NCI-H2081 treated with DMSO at 0.1 percent for 48 hours (cell line): ENCODE measurements around the gene NDUFC1.
"Not testable (repeated sequence)": the region's sequence is repeated elsewhere in the genome, so short reads cannot be mapped to it uniquely, and the experiment has no call there.

Source experiments
- DNase-seq: peaks from one replicate; lab custom pipeline; 2025; lab: John Stamatoyannopoulos, UW

Gene NDUFC1

DNA sequence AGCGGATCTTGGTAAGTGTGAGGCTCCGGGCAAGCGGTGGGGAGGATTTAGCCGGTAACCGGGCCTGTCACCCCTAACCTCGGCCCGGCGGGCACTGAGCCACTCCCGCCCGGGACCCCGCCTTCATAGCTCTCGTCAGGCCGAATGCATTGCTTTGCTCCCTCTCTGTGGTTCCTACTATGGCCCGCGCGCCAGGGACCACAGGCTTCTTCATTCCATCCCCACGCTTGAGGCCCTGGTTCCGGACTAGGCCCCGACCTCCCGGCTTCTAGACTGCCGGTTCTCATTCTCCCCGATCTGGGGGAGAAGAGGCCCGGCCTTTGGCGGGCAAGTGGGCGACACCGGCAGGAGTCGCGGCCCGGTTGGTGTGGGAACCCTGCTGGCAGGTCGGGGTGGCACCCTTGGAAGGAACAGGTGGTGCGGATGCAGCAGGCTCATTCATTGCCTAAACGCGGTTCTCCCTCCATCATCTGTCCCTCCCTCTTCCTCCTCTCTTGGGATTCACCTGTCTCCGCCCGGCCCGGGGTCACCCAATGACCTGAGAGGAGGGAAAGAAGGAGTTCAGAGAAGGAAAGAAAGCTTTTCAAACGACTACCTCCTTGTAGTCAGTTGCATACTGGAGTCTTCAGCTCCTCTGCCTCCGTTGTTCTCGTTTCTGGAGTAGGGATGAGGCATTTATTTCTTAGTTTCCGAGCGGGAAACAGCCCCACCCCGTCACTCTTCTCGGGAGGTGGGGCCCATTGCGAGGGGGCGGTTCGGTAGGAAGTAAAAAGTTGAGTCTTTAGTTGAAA is at the start of gene NDUFC1:
Gene NDUFC1 (minus strand): TSS at position 657 of the 791 bp plus-strand sequence. CDS start 6,679 bp downstream, outside the sequence.
- no peak for DNase-seq

DNA sequence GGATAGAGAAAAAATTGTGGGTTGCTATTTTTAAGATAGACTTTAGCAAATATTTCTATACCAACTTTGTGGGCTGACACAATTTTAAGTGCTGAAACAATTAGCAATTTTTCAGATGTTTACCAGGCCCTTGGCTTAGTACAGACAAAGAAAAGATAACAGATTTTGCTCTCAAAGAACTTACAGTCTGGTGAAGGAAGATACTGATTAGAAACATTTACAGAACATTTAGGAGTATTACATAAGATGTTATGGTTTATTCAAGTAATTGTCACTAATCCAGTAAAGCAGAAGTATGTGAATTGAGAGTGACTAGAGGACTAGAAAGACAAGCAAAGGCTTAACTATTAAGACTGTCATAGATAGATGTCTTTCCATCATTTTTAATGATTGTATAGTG is 35.3 kb upstream of the NDUFC1 start:
- DNase-seq: no peak

DNA sequence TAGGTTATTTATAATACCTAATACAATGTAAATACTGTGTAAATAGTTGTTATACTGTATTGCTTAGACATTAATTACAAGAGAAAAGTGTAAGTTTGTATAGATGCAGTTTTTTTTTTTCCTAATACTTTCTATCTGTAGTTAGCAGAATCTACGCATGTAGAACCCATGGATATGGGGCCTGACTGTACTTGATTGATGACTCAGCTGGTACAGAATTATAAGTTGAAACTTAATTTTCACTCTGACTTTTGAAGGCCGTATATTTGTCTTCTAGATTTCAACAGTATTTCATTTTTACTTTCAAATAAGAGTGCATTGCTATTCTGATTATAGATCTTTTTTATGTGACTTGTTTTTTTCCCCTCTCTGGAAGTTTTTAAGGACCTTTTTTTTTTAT is 30.8 kb upstream of the NDUFC1 start:
- no peak for DNase-seq

DNA sequence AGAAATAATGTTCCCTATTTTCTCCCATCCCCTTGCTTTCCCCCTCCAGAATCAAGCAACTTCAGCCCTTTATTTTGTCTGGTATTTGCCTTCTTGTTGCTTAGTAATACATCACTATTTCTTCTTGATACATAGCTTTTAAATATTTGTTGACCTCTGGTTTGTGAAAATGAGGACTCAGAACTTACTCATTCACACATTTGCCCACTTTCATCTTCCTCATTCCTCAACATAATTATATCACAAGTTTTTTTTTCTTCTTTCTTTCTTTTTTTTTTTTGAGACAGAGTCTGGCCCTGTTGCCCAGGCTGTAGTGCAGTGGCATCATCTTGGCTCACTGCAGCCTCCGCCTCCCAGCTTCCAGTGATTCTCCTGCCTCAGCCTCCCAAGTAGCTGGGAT is 28.9 kb upstream of the NDUFC1 start:
- DNase-seq: no peak

DNA sequence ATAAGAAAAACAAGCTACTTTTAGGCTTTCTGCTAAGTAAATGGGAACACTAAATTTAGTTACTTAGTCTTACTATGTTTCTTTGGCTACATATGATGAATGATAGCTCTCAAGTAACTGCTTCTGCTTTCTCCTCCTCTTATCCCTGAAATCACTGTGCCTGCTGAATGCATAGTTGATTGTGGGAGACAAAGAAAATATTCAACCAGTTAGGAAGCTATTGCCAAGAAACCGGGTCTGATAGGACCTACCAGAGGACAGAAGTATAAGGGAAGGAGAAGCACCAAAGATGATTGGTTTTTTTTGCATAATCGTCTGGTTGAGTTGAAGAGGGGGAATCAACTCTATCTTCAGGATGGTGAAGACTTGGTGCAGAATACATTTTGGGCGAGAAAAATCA is 28.0 kb upstream of the NDUFC1 start:
- DNase-seq: no peak

DNA sequence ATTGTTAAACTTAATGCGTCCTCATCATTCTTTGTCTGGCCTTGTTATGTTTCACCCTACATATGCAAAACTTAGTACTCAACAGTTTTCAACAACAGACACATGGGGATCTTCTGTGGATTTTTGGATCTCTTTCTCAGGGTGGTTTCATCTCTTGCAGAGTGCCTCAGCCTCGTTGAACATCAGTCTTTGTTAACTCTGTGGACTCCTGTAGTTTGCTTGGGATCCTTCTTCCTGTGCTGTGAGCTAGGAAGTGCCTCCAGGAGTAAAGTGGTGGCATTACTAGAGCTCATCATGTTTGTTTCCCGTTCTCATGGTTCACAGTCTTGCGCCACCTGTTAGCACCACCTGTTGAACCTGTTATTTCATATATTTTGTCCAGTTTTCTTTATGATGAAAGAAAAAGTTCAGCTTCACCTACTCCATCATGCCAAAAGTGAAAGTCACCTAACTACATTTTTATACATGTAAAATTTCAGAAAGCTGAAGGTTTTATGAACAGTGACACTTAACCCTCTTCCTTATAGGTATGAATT is 27.5 kb upstream of the NDUFC1 start:
- no peak for DNase-seq

DNA sequence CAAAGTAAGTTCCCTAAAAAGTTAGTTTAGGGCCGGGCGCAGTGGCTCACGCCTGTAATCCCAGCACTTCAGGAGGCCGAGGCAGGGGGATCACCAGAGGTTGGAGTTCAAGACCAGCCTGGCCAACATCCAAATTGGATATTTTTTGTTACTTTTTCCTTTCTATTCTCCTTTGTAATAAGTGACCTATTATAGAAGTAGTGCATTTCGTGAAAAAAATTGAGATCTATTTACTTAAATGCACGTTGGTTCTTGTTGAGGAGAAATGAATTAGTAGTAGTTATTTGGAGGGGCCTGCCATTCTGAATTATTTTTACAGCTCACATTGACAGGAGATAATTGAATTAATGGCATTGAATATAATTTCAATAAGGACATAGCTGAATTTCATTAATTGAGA is 22.3 kb upstream of the NDUFC1 start:
- no peak for DNase-seq

DNA sequence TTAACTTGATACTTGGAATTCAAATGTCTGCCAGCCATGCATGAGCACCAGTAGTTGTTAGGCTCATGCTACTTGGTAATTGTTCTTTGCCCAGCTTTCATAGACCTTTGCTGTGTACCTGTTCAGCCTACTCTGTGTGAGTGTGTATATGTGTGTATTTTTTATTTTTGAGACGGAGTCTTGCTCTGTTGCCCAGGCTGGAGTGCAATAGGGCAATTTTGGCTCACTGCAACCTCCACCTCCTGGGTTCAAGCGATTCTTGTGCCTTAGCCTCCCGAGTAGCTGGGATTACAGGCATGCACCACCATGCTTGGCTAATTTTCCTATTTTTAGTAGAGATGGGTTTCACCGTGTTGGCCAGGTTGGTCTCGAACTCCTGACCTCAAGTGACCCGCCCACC is 20.3 kb upstream of the NDUFC1 start:
- not testable (repeated sequence) for DNase-seq

DNA sequence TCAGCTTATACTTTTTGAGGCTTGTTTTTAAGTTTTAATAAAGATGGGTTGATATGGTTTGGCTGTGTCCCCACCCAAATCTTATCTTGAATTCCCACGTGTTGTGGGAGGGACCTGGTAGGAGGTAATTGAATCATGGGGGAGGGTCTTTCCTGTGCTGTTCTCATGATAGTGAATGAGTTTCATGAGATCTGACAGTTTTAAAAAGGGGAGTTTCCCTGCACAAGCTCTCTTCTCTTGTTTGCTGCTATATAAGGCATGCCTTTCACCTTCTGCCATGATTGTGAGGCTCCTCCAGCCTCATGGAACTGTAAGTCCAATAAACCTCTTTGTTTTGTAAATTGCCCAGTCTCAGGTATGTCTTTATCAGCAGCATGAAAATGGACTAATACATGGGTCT is 19.8 kb upstream of the NDUFC1 start:
- not testable (repeated sequence) for DNase-seq

DNA sequence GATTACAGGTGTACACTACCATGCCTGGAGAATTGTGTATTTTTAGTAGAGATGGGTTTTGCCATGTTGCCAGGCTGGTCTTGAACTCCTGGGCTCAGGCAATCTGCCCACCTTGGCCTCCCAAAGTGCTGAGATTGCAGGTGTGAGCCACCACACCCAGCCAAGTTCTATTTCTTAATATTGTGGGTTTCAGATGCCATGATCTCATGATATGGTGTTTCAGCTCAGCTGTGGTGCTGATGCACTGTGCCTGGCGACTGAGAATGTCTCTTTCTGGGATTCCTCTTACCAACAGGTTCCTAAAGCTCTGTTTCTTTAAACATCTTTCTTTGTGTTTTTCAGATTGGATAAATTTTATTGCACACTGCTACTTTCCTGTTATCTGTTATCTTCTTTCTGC is 17.3 kb upstream of the NDUFC1 start:
- DNase-seq: no peak

DNA sequence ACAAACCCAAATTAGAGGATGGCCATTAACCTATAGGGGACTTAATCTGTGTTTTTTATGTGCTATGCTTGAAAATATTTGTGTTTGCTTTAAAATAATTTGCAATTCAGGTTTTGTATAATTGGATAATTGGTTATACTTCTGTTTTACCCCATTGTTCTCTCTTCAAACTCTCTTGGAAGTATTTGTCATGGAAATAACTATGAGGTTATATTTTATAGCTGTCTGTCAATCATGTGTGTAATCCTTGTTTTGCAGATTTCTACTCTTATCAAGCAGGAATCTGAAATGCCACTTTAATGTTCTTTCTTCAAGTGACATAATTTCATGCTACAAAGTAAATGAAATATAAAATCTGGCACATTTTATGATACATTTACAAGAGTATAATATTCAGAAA is 15.4 kb upstream of the NDUFC1 start:
- no peak for DNase-seq

DNA sequence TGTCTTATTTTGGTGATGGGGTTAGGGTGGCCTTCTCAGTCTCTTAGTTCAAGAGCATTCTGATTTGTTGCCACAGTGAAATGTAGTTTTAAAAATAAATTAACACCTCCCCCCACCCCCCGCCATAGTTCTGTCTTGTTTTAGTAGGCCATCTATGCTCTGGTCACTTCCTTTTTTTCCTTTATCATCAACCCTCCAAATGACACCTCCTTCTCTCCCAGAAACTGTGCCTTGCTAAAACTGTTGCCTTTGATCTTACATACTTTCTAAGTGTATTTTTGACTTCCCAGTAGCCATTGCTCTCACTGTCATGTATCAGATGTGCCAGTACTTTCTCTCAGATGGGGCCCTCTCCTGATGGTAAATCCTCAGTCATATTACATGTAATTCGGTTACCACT is 14.5 kb upstream of the NDUFC1 start:
- DNase-seq: no peak

DNA sequence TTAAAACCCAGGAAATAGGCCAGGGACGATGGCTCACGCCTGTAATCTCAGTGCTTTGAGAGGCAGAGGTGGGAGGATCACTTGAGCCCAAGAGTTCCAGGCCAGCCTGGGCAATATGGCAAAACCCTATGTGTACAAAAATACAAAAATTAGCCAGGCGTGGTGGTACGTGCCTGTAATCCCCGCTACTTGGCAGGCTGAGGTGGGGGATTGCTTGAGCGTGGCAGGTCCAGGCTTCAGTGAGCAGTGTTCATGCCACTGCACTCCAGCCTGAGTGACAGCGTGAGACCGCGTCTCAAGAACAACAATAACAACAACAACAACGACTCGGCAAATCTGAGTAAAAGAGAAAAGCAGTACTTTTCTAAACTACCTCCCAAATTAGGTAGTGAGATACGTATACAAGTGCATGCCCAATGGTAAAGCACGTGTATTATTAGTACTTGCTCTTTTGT is 13.0 kb upstream of the NDUFC1 start:
- no peak for DNase-seq

DNA sequence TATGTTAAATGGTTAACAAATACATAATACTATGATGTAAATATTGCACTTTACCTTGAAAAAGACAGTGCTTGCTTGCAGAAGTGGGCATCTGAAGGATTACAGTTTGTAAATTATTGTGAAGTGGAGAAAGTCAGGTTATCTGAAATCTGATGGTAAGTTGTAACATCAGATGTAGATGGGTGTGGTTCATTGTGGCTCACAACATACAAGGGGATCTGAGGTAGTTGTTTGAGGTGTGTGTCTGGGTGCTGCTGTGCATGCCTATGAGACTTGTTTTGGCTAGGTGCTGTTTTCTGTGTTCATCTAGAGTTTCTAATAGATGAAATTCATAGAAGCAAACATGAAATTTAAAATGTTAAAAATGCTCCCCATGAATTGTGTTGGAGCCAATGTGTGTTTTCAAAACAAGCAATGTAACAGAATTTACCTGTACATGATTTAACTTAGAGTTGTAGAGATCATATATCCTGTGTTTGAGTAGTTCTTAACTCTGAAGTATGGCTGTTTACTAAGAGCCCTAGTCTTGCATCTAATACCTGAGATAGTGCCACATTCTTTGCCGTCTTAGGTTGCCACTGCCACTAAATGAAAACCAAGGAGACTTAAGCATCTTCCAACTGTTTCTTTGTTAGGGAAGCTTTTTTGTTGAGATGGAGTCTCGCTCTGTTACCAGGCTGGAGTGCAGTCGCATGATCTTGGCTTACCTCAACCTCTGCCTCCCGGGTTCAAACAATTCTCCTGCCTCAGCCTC is 11.9 kb upstream of the NDUFC1 start:
- no peak for DNase-seq

DNA sequence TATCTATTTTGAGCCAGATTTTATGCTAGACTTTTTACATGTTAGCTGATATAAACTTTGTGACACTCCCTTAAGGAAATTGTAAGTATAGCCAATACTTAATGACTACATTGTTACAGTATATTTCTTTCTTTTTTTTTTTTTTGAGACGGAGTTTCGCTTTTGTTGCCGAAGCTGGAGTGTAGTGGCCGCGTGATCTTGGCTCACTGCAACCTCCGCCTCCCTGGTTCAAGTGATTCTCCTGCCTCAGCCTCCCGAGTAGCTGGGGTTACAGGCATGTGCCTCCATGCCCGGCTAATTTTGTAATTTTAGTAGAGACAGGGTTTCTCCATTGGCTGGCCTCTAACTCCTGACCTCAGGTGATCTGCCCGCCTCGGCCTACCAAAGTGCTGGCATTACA is 11.1 kb upstream of the NDUFC1 start:
- DNase-seq: not testable (repeated sequence)

DNA sequence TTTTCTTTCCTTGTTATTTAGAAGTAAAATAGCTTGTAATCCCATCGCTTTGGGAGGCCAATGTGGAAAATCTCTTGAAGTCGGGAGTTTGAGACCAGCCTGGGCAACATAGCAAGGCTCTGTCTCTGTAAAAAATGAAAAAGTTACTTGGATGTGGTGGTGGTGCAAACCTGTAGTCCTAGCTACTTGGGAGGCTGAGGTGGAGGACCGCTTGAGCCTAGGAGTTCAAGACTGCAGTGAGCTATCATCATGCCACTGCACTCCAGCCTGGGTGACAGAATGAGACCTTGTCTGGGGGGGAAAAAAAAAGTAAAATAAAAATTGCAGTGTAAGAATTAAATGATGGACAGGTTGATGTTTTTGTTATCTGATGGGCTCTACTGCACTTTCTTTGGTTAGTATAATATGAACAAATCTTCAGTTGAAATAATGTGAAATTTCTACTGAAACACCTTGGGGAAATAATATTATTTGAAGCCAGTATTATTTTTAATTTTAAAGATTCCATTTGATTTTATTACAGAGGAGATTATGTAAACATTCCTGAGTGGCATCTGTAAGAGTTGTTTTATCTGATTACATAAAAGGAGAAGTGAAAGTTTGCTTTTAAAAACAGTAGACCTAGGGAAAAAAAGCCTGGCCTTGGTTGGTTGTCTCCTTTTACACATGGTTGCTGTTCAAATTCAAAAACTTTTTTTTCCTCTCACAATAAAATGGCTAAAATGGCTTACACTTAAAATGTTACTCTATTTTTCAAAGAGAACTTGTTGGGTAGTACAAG is 10.5 kb upstream of the NDUFC1 start:
- no peak for DNase-seq

DNA sequence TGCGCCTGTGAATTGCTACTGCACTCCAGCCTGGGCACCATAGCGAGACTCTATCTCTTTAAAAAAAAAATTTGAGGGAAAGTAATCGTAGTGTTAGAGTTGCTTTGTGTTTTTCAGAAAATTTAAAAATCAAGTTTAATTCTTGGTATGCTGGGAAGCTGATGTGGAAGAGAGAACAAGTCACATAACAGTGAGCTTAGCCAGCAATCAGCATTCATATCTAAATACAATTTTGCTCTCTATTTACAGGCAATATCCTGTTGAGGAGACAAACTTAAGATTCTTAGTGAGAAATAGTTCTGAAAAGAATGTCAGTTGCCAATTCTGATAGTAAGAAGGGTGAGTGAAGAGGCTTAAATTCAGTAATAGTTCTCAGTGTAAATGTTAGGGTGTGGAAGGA is 9.6 kb upstream of the NDUFC1 start:
- no peak for DNase-seq

DNA sequence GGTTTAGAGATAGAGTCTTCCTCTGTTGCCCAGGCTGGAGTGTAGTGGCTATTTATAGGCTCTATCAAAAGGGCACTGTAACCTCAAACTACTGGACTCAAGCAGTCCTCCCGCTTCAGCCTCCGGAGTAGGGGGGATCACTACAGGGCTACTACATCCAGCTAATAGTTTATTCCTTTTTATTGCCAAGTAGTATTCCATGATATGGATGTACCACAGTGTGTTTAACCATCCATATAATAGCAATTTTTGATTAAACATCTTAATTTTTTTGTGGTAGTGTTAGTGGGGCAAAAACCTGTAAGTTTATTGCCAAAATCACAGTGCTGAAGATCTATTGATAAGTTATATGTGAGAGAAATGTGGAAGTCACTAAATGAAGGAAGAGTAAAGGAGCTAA is 2.6 kb upstream of the NDUFC1 start:
- no peak for DNase-seq

DNA sequence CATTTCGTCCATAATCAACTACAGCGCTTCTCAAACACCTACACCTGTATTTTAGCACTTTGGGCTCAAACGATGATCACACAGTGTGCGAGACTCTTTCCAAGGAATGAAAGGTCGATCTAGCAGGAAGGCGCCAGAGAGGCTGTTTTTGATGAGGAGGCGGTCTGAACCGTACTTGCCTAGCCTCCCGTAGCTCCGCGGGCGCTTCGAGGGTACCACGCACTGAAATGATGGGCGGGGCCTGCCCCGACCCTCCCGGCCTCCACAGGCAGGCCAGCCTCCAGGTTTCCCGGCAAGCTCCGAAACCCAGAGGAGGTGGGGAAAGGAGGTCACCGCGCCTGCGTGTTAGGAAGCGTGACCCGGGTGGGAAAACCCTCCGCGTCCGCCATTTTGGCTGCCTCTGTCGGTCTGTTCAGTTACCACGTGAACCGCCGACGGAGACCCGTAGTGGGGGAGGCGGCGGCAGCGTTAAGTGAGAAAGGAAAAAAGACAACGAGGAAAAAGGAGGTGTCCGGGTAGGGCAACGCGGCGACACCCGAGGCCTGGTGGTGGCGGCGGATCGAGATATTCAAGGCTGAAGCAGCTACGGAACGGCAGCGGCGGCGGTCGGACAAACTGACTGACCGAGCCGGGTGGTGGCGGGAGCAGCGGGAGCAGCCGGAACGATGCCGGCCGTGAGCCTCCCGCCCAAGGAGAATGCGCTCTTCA is 1.0 kb downstream of the NDUFC1 start, which contains the start of gene NAA15:
Gene NAA15 (plus strand): TSS at position 393 of the 708 bp plus-strand sequence. CDS start 273 bp downstream, at position 666.
- peak; percentile 83 for DNase-seq

DNA sequence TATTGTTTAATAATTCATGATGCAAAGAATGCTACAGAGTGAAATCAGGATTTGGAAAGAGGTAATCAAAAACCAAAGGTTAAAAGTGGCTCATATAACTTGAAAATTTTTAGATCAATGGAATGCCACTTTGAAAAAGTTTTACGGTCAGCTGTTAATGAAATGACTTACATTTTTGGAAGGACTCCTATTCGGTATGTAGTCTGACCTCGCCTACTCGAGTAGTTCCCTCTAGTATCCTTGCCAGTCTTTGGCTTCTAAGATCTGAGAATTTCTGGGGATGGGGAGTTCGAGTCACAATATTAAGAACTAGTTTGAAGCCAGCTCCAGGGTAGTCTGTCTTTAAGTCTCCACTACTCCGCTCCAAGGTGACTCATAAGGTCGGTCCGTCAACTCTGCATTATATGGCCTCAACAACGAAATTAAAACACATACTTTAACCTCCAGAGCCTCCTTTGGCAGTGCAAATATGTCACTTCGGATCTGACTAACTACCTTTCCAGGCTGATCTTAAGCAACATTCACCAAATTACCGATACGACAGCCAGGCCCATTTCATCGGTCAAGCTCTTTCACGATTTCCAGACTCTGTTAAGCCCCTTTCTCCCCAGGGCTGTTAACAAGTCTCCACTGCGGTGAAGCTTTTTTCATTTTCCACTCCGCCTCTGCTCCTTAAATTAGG is 1.7 kb downstream of the NDUFC1 start:
- no peak for DNase-seq

DNA sequence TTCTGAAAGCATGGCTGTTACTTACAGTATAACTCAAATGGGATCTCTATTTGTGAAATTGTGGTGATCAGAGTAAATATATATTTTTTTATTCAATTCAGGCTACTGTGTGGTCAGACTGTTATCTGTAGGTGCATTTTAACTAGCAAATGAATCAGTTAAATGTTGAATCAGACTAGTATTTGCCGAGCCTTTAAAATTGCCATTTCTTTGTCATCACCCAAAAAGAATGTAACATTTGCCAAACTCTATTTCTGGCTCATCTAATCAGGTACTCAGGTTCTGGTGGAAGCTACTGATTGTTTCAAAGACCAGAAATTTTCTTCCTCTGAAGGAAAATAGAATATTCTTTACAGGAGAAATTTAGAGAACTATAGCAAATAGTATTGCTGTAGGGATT is 2.7 kb downstream of the NDUFC1 start:
- DNase-seq: no peak
